Neural progenitor cell (in vitro differentiated cells): ENCODE results near the gene ATXN10. TPM values are rescaled to one million over a fixed set of nuclear protein-coding genes. Genes with fewer than 3 reads are reported as not detected.

ENCODE experiments used
- DNase-seq: peaks from one replicate; pipeline ENCODE4 v3.0.0-alpha.2; 2016; ENCODE audit warnings: low spot score
- H2AFZ ChIP-seq: fragments of 200-600 bp; sonication (generic); replicated peaks from 2 replicates; pipeline ENCODE4 v1.6.1; 2016; ENCODE audit warnings: antibody characterized with exemption
- H3F3A ChIP-seq: fragments of 200-600 bp; sonication (generic); 2 replicates; pipeline ENCODE4 v1.6.1; 2016; ENCODE audit warnings: antibody characterized with exemption, low read depth
- H3K27ac ChIP-seq: fragments of 200-600 bp; sonication (generic); 2 replicates; pipeline ENCODE4 v1.5.1; 2016; ENCODE audit warnings: mild to moderate bottlenecking
- H3K27me3 ChIP-seq: fragments of 200-600 bp; sonication (generic); 2 replicates; pipeline ENCODE4 v1.6.1; 2016; ENCODE audit warnings: mild to moderate bottlenecking, moderate library complexity
- H3K36me3 ChIP-seq: fragments of 200-600 bp; sonication (generic); 2 replicates; pipeline ENCODE4 v1.5.1; 2016
- H3K4me1 ChIP-seq: fragments of 200-600 bp; sonication (generic); 2 replicates; pipeline ENCODE4 v1.6.1; 2016; ENCODE audit warnings: mixed run types
- H3K4me2 ChIP-seq: fragments of 200-600 bp; sonication (generic); 2 replicates; pipeline ENCODE4 v1.6.1; 2016
- H3K4me3 ChIP-seq: fragments of 200-600 bp; sonication (generic); 2 replicates; pipeline ENCODE4 v1.5.1; 2016
- H3K79me2 ChIP-seq: fragments of 200-600 bp; sonication (generic); 2 replicates; pipeline ENCODE4 v1.6.1; 2016; ENCODE audit warnings: low read depth
- H3K9ac ChIP-seq: fragments of 200-600 bp; sonication (generic); 2 replicates; pipeline ENCODE4 v1.6.1; 2016
- H3K9me3 ChIP-seq: fragments of 200-600 bp; sonication (generic); 2 replicates; pipeline ENCODE4 v1.5.1; 2016; ENCODE audit warnings: low read depth
- H4K20me1 ChIP-seq: fragments of 200-600 bp; sonication (generic); 2 replicates; pipeline ENCODE4 v1.6.1; 2016; ENCODE audit warnings: low read depth
- H3K27ac Mint-ChIP-seq: 3 replicates; pipeline ENCODE4 v1.8.0; 2021; ENCODE audit warnings: mixed read lengths
- H3K27me3 Mint-ChIP-seq: 2 replicates; pipeline ENCODE4 v1.8.0; 2022; ENCODE audit warnings: low read depth, mild to moderate bottlenecking, inconsistent platforms, moderate library complexity, mixed read lengths; ENCODE audit not compliant: insufficient read depth
- H3K36me3 Mint-ChIP-seq: 3 replicates; pipeline ENCODE4 v1.8.0; 2021; ENCODE audit warnings: mixed read lengths
- H3K4me1 Mint-ChIP-seq: 3 replicates; pipeline ENCODE4 v1.8.0; 2021; ENCODE audit warnings: mixed read lengths
- H3K4me3 Mint-ChIP-seq: 3 replicates; pipeline ENCODE4 v1.8.0; 2021; ENCODE audit warnings: mild to moderate bottlenecking, moderate library complexity, mixed read lengths
- H3K9me3 Mint-ChIP-seq: 3 replicates; pipeline ENCODE4 v1.8.0; 2020; ENCODE audit warnings: mixed read lengths
- CTCF ChIP-seq: fragments of 200-600 bp; sonication (generic); IDR thresholded peaks from 2 replicates; pipeline ENCODE4 v1.5.1; 2017; ENCODE audit warnings: antibody characterized with exemption, mild to moderate bottlenecking
- EZH2 ChIP-seq: fragments of 200-600 bp; sonication (generic); IDR thresholded peaks from 2 replicates; pipeline ENCODE4 v1.6.1; 2017; ENCODE audit warnings: antibody characterized with exemption, mild to moderate bottlenecking, moderate library complexity
- EZH2phosphoT487 ChIP-seq: fragments of 200-600 bp; sonication (generic); IDR thresholded peaks from 2 replicates; pipeline ENCODE4 v1.6.1; 2017; ENCODE audit warnings: antibody characterized with exemption
- total RNA-seq: library from RNA; depleted of rRNA; stranded (reverse); fragments of >200 nt; gene quantifications from 2 replicates; pipeline ENCODE4 v1.2.3, GENCODE V29; 2015; ENCODE audit warnings: low replicate concordance

ATXN10 gene
- total RNA-seq, 1 donor from 2014 or later: 168 TPM

- peaks cover 2% of the 10 kb centered on the region for H3K36me3 ChIP-seq
- peaks cover 23% of the 10 kb centered on the region for H3K4me1 Mint-ChIP-seq
- DNase-seq: no peak
- H3F3A ChIP-seq: no peaks in the 10 kb centered on the region
- H3K9me3 Mint-ChIP-seq: peaks cover 10% of the 10 kb centered on the region
- H3K4me1 ChIP-seq: peaks cover 15% of the 10 kb centered on the region
- no peak overlapping the region for H3K4me3 Mint-ChIP-seq
- H2AFZ ChIP-seq: no peak overlapping the region
- H3K4me3 ChIP-seq: no peak overlapping the region
- no peak for TF ChIP-seq CTCF
- TF ChIP-seq EZH2: no peak
- TF ChIP-seq EZH2phosphoT487: no peak
- H3K27ac ChIP-seq: no peak overlapping the region
- no peaks in the 10 kb centered on the region for H3K27me3 Mint-ChIP-seq
- H3K79me2 ChIP-seq: peaks cover 32% of the 10 kb centered on the region
- peaks cover 38% of the 10 kb centered on the region for H4K20me1 ChIP-seq
- no peak overlapping the region for H3K27ac Mint-ChIP-seq
- H3K4me2 ChIP-seq: no peak overlapping the region
- H3K36me3 Mint-ChIP-seq: peaks cover 24% of the 10 kb centered on the region
- no peak overlapping the region for H3K9ac ChIP-seq
- no peaks in the 10 kb centered on the region for H3K9me3 ChIP-seq
- H3K27me3 ChIP-seq: no peaks in the 10 kb centered on the region
Measured at GRCh38 chr22:45787759-45788158, 116.1 kb downstream of the ATXN10 start.

DNA sequence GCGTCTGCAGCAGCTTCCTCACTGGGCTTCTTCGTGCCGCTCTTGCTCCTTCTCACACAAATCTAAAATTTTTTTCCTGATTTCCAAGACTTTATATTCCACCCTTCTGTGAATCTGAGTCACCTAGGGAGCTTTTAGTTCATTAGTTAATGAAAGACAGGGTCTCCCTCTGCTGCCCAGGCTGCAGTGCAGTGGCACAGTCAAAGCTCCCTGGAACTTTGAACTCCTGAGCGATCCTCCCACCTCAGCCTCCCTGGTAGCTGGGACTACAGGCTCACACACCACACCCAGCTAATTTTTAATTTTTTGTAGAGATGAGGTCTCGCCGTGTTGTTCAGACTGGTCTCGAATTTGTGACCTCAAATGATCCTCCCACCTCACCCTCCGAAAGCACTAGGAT is 116.9 kb downstream of the ATXN10 start:
- Mint-ChIP-seq H3K4me1 (peaks cover 19% of the 10 kb centered on the region), H3K36me3 (peaks cover 32% of the 10 kb centered on the region), H3K4me3 (no peak overlapping the region), H3K9me3 (peaks cover 14% of the 10 kb centered on the region), H3K27me3 (no peaks in the 10 kb centered on the region), H3K27ac (no peak overlapping the region)
- Histone ChIP-seq H3K9me3 (no peaks in the 10 kb centered on the region), H3F3A (no peaks in the 10 kb centered on the region), H3K79me2 (peaks cover 32% of the 10 kb centered on the region), H2AFZ (no peak overlapping the region), H3K4me2 (no peak overlapping the region), H3K27me3 (no peaks in the 10 kb centered on the region), H3K4me3 (no peak overlapping the region), H4K20me1 (peaks cover 31% of the 10 kb centered on the region), H3K9ac (no peak overlapping the region), H3K27ac (no peak overlapping the region), H3K36me3 (peaks cover 8% of the 10 kb centered on the region), H3K4me1 (peaks cover 15% of the 10 kb centered on the region)
- DNase-seq: no peak
- TF ChIP-seq EZH2 (no peak), EZH2phosphoT487 (no peak), CTCF (no peak)

GRCh38 chr22:45790401-45790800 is 118.8 kb downstream of the ATXN10 start:
- peaks cover 24% of the 10 kb centered on the region for H3K79me2 ChIP-seq
- peaks cover 13% of the 10 kb centered on the region for H4K20me1 ChIP-seq
- H3K9me3 ChIP-seq: peaks cover 9% of the 10 kb centered on the region
- H3K36me3 ChIP-seq: peaks cover 16% of the 10 kb centered on the region
- DNase-seq: no peak
- H3K27ac Mint-ChIP-seq: peak overlapping the region; percentile 39
- H3K4me2 ChIP-seq: no peak overlapping the region
- H3F3A ChIP-seq: no peaks in the 10 kb centered on the region
- no peak overlapping the region for H3K27ac ChIP-seq
- H3K27me3 ChIP-seq: no peaks in the 10 kb centered on the region
- peaks cover 5% of the 10 kb centered on the region for H3K4me1 Mint-ChIP-seq
- H2AFZ ChIP-seq: no peak overlapping the region
- peaks cover 6% of the 10 kb centered on the region for H3K4me1 ChIP-seq
- TF ChIP-seq EZH2phosphoT487: no peak
- no peak for TF ChIP-seq CTCF
- TF ChIP-seq EZH2: no peak
- no peak overlapping the region for H3K4me3 Mint-ChIP-seq
- H3K36me3 Mint-ChIP-seq: peaks cover 45% of the 10 kb centered on the region
- H3K9me3 Mint-ChIP-seq: peaks cover 27% of the 10 kb centered on the region
- H3K27me3 Mint-ChIP-seq: no peaks in the 10 kb centered on the region
- H3K9ac ChIP-seq: no peak overlapping the region
- no peak overlapping the region for H3K4me3 ChIP-seq
